ENCODE data around the gene DYNC2H1.

DNA sequence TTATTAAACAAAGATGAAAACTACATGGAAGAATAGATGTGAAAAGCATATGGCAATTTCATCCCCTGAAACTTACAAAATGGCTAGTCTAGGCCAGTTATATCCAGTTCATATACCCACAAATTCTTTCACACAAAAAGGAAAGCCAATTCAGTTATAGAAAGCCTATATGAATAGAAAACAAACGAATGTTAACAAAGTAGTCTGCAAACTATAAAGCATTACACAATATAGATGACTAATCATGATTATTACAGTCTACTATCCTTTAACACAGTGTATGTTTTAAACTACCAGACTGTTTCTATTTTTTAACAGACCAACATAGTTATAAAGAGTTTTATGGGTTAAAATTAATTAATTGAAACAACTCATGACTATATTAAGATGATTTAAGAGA is 29.4 kb upstream of the DYNC2H1 start:
- no peak for TF ChIP-seq CTCF (IDR thresholded peaks at IDR 0.05)
- TF ChIP-seq POLR2AphosphoS5 (IDR thresholded peaks at IDR 0.05; ENCODE audit: low read depth, low read length) = no peak
- TF ChIP-seq SIN3A (IDR thresholded peaks at IDR 0.05; ENCODE audit: borderline replicate concordance, insufficient read depth, low read depth, low read length) = no peak

Measured in Panc1 (cell line).